HG03135 (cell line): ENCODE data around the gene C10orf71.

ENCODE experiments used
- ATAC-seq: cut with Tn5 transposase; IDR thresholded peaks from one replicate; pipeline ENCODE4 v1.9.1; 2021; ENCODE audit warnings: mild to moderate bottlenecking, moderate library complexity; ENCODE audit not compliant: unreplicated experiment

C10orf71 gene

DNA sequence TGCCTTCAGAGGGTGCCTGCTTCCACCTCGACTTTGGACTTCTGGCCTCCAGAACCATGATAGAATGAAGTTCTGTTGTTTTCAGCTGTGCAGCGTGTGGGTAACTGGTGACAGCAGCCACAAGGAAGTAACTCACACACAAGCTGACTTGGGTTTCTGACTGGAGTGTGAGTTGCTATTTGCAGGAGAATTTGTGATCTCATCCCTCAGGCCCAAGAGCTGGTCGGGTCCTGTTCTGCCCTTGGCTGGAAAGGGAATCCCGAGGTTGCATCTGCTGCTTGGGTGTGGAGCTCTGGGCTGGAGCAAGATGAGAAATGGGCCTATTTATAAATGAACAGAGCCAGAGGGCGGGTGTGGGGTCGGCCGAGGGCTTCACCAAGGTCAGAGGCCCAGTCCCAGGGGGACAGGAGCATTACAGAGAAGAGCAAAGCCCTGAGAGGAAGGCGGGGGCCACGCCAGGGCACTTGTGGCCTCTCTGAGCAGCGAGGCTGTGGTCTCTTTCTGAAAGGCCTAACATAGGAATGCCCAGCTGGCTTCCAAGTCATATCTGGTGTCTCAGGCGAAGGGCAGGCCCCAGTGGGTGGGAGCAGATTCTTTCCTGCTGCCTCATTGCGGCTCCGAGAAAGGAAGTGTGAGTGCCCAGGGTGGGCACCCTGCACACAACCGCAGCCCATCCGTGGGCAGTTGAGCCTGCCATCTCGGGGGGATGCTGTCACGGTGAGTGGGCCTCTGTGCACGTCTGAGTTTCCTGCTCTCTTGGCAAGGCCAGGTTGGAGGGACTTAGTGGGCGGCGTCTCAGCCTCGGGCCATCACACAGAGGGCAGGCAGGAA is 26.5 kb upstream of the C10orf71 start:
- ATAC-seq = no peak

DNA sequence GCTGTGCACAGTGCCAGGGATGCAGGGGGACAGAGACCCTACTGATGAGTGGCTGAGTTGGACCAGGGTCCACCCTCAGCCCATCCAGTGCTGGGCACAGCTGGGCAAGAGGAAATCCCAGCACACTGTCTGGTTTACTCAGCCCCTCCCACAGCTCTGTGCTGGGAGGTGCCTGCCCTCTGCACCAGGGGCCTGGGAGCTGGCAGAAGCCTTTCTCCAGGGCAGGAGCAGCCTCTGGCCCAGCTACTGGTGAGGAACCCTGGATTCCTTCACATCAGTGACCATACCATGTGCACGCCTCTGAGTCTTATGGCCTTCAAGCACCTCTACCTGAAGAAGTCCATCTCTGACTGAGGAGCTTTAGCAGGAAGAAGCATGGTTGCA is 25.9 kb upstream of the C10orf71 start:
- no peak for ATAC-seq

DNA sequence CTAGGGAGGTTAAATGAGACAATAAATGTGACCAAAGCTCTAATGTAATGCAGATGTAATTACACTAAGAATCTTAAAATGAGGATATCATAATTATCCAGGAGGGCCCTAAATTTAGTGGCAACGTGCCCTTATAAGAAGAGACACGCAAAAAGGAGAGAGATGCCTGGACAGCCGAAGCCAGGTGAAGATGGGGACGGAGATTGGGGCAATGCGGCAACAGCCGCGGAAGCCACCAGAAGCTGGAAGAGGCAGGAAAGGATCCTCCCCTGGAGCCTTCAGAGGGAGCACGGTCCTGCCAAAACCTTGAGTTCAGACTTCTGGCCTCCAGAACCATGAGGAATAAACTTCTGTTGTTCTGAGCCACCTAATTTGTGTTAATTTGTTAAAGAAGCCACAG is 25.3 kb upstream of the C10orf71 start:
- ATAC-seq = no peak

DNA sequence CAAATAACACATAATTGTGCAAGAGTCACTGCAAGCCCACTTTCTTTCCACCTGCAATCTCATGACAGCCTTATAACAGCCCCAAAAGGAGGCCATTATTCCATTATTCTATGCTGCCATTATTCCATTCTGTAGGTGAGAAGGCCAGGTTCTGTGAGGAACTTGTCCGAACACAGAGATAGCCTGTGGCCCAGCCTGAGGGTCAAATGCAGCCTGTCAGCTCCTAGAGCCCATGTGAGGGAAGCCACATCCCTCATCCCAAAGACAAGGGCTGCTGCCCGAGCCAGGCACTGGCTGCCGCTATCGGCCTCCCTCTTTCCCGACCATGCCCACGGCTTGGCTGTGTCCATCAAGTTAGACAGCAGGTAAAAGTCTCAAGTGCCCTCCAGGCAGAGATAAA is 24.1 kb upstream of the C10orf71 start:
- ATAC-seq = no peak

DNA sequence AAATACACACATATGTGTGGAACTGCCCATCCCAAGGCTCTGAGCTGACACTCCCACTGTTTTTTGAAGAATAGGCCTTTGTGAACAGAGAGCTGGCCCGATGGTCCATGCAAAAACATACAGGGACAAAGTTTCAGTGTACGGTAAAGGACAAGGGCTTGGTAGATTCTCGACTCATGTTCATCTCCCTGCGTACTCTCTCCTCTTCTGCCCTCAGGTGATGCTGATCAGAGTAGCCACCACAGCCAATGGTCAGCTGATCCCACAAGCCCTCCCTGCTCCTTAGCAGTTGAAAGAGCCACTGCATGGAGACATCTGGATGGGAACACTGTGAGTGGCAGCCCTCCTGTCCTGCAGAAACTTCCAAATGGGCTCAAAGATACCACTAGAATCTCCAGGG is 23.1 kb upstream of the C10orf71 start:
- no peak for ATAC-seq

DNA sequence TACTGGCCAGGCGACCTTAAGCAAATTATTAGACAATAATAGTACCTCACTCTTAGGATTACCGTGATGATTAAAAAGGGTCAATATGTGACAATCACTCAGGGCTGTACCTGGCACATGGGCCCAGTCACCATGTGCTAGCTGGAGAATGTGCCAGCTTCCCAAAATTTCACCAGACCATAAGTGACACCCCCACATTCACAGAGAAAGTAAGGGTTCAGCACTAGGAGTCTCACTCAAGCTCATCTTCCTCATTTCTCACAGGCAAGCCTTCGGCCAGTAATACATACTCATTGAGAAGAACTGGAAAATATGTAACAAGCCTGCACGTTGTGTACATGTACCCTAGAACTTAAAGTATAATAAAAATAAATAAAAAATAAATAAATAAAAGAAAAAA is 22.4 kb upstream of the C10orf71 start:
- no peak for ATAC-seq

DNA sequence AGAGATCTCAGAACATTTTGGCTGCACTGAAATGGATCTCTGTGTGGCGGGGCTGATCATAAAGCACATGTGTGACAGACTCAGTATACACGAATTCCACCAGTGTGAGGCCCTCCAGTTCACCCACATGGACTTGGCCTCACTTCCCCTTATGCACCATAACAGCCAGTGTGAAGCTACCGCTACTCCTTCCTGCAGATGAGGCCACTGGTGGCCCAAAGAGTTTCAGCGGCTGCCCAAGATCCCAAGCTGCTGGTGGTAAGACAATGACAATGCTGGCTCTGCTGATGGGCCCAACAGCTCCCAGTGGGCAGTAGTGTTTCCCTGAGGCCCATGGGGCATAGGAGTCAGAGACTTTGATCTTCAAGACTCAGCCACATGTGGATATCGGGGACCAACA is 21.0 kb upstream of the C10orf71 start:
- ATAC-seq = no peak

DNA sequence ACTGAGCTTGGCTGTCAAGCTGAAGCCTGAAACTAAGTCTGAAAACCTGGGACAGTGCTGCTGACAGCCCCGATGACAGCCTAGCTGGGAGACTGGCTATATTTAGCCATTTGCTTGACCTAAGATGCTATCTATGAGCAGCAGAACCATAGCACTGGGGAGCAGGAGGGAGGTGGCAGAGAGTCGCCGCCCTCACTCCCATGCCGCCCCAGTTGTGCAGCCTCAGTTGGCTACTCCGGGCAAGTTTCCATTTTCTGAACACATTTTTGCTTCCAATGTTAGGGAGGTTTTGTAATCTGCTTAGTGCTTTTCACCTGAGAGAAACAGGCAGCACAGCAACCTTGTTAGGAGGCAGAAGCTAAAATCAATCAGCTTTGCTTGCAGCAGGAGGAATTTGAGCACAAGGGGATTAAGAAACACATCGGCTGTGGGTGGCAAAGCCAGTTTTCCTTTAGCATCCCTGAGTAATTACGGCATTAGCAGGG is 20.4 kb upstream of the C10orf71 start:
- ATAC-seq = no peak

DNA sequence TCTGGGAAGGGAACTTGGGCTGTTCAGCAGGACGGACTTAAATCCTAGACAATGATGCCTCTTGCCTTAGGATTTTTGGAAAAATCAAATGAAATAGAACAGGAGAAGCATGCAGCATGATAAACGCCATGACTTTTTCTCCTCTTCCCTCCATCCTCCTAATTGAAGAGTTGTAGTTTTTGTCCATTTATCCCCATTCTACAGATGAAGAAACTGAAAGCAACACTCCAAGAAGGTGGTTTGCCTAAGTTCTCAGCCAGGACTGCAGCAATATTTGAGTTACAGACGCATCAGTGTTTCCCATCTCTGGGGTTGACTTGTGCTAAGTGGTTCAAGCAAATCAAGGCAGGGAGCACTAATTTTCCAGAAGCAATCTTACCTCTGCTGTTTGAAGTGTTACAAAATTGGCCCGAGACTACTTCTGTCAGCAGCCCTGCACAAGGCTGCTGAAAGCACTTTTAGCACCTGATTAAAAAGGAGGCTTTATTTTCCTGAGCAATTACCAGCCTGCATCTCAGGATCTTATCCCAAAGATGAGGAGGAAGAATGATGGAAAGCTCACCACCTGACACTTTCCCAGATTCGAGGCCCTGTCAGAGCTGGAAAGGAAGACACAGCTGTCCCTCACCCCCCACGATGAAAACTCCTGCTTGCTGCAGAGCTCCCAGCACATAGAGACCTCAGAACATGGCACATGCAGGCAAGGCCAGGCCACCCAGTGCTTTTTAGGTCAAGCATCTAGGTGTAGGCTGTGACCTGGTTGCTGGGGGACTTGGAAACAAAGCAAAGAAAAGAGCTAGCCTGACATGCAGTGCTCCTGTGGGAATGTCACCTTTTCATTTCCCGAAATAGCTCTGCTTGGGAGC is 19.7 kb upstream of the C10orf71 start:
- no peak for ATAC-seq

DNA sequence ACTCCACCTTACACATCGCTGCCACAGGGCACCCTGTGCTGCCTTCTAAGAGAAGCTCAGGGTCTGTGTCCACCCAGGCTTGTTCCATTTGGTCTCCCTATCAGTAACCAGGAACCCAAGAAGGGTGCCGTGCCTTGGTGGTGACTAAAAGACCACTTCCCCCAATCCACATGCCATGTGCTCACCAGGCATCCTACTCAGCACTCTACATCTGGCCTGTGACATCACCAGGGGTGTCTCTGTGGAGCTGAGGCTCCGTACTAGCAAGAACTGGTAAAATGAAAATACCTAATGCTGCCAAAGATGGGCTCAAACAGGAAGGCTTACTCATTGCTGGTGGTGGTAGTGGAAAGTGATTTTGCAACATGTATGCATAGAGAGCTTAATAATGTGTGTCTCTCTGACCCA is 19.0 kb upstream of the C10orf71 start:
- no peak for ATAC-seq

DNA sequence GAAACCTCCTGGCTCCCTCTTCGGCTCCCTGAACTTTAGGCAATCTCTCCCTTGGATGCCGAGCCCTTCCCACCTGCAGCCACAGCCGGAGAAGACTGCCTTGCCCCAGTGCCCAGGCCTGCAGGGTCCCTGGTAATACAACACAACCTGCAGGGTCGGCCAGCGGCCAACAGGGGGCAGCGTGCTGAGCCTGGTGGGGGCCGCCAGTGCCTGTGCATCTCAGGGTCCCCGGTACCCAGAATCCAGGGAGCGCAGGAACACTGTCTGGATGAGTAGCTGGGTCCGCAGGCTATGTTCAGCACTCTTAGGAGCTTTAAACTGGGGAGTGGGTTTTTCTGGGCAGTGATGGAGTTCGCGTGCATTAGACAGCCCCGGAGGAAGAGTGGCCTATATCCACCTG is 17.5 kb upstream of the C10orf71 start:
- ATAC-seq = no peak

DNA sequence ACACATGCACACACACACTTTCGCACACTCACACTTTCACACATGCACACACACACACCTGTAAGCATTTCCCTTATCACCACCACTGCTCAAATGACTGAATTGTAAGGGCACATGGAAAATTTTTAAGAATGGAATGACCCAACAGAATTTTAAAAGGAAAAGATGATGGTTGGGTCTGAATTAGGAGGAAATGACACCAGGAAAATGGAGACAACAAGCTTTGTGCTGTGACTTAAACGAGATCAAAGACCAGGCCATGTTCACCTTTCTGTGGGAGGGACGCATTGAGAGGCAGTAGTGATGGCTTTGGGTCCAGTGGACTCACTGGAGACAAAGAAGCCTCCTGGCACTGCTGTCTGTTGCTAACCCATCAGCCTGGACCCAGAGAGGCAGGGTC is 16.7 kb upstream of the C10orf71 start:
- ATAC-seq = no peak

DNA sequence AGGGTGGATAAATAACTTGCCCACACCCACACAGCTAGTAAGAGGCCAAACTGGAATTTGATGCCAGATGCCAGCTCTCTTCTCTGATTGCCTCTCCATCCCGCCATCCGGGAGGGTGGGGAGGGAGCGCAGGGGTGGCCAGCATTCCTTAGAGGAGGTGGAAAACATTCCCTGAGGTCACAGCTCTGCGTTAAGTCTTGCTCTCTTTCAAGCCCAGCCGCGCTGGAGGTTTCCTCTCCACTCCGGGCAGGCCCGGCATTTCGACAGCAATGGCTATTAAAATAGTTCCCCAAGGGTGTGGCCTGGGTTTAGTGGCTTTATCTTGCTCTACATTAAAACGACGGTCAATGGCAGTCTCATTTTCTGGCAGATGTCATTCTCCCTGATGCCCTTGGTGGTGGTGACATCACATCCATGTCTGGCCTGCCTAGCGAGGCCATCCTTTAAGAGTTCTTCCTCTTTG is 16.1 kb upstream of the C10orf71 start:
- ATAC-seq = no peak

DNA sequence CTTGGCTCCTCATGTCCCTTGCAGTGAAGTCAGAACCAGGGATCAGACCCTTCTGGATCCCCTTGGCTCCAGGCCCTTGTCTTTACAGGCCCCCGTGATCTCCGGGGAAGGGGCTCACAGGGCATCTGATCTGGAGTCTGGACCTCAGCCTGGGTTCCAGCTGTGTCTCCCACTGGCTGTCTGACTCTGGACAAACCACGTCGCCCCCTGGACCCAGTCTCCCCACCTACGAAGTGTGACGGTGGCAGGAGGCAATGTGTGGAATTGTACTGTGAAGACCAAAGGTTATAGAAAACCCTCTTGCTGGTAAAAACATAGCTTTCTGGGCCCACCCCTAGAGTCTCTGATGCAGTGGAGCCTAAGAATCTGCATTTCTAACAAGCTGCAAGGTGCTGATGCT is 15.5 kb upstream of the C10orf71 start:
- ATAC-seq = no peak

DNA sequence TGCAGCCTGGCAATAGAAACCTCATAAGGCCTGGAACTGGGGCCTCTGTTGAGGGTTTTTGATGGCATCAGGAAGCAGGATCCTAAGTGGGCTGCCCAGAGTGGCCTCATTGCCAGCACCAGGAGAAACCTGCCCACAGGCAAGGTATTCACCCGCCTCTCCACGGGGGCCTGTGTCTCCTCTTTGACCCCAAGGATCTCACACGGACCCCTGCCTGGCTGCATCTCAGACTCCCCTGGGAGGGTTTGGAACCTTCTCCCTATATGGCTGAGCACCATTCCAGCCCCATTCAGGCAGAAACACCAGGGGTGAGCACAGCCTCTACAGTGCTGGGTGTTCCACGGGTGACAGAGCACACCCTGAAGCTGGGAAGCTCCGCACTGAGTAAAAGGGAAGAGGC is 14.6 kb upstream of the C10orf71 start:
- ATAC-seq = no peak

DNA sequence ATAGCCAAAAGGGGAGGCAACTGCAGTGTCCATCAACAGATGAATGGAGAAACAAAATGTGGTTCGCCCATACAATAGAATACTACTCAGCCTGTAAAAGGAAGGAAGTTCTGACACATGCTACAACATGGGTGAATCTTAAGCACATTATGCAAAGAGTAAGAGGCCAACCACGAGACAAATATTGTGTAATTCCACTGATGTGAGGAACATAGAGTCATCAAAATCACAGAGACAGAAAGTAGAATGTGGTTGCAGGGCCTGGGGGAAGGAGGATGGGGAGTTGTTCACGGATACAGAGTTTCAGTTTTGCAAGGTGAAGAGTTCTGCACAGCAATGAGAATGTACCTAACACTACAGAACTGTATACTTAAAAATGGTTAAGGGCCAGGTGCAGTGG is 13.7 kb upstream of the C10orf71 start:
- no peak for ATAC-seq

DNA sequence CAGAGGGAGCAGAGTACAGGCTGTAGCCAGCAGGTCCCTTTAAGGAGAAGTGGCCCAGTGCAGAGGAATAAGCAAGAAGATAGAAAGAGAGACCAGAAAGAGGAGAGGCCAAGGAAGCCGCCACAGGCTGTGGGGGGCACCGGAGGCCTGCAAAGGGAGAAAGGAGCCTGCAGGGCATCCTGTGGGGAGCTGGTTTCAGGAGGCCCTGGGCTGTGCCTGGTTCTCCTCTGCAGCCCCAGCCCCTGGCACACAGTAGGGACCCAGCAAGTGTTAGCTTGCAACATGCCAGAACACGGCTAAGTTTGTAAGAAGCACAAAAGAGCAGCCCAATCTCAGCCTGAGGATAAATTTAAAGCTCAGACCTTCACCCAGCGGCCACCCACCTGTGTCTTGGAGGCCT is 12.3 kb upstream of the C10orf71 start:
- ATAC-seq = no peak

DNA sequence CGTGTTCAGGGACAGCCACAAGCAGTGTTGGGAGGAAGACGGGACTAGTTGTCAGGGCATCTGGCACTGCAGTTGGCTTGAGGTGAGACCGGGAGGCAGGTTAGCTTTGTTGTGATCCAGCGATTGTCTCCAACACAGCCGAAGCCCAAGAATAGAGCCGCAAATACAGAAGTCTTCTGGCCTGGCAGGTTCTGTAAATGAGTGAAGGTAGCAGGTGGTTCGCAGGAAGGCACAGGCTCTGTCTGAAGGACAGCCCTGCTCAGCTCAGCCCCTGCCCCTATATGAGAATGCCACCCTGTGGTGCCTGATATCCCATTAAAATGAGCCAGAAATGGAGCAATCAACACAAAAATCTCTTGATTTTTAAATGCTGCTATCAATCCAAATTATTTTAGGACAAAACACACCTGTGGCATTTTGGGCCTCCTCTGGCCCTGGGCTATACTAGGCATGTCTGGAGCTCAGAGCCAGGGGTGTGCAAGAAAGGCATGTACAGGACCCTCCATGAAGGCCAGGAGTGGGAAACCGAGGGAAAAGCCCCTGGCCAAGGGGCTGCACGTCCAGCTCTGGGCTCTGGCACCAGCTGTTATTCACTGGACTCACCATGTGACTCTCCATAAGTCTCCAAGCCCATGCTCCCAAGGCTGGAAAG is 11.2 kb upstream of the C10orf71 start:
- no peak for ATAC-seq

DNA sequence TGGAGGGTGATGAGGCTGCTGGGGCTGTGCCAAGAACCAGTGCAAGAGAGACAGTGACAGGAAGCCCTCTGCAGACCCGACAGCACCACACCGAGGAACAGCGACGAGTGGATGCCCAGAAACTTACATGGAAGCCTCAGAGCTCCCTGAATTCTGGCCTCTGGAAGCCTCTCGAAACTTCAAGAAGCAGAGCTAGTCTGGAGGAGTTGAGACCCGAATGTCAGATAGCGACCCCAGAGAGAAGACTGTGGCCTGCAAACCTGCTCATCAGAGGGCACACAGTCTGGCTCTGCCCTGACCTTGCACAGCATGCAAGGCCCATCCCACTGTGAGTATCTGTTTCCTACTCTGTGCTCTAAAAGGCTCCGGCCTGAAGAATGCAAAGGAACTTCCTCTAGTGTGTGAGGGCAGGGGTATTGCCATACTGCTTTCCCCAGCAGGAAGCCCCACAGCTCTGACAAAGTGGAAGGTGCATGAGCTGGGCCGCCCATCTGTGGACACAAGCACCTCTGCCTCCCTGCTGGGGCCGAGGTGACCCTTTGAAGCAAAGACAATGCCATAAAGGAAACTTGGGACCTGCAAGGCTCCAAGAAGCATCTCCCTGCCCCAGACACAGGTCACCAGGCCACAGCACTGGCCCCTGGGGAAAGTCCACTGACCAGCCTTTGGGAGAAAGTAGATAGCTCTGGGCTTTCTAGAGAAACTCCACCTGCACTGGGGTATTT is 10.5 kb upstream of the C10orf71 start:
- no peak for ATAC-seq

DNA sequence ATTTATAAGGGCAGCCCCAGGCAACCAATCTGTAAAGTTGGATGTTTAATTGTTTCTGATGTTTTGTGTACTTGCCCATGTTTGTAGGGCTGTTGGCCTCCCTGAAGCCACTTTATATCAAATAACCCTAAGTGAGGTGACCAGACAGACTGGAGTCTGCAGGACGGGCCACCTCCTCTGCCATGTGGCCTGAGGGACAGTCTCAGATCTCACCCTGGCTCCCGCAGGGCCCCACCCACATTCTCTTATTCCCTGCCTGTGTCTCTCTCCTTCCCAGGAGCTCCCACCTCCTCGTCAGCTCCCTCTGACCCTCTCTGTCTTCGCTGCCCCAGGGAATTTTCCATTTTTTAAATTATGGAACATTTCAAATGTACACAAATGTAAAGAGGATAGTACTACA is 9.5 kb upstream of the C10orf71 start:
- ATAC-seq = no peak

DNA sequence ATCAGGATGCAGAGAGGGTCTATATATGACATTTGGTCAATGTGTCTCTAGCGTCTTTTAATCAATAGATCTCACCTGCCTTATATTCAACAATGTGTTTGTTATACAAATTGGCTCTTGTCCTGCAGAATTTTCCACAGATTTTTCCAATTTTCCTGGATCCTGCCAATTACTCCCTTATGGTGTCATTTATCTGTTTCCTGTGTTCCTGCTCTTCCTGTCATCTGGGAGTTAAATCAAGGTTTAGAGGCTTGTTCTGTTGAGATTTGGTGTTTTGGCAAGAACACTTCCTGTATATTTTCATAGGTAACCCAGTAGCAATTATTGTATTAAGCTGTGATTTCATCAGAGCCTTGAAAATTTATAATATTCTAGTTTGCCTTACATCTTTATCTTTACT is 8.8 kb upstream of the C10orf71 start:
- ATAC-seq = no peak
